GM19035 (cell line): Measurements from ENCODE around the gene LMNA.
"Not testable (repeated sequence)": the region's sequence is repeated elsewhere in the genome, so short reads cannot be mapped to it uniquely, and the experiment has no call there.

Experiments
- ATAC-seq: cut with Tn5 transposase; IDR thresholded peaks from one replicate; pipeline ENCODE4 v1.9.1; 2021; ENCODE audit not compliant: unreplicated experiment

Gene LMNA

GRCh38 chr1:156119503-156120209 lies 5.1 kb downstream of the LMNA start:
- ATAC-seq, result no peak

DNA sequence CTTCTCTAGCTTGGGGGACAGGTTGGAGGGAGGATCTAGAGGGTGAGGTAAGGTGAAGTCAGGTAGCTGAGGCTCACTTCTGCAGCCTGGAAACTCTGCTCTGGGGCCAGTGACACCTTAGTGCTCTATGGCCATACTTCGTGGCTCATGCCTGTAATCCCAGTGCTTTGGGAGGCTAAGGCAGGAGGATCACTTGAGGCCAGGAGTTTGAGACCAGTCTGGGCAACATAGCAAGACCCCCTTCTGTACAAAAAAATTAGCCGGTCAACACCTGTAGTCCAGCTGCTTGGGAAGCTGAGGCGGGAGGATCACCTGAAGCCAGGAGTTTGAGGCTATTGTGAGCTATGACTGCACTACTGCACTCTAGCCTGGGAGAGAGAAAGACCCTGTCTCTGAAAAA lies 5.8 kb downstream of the LMNA start:
- ATAC-seq, result no peak

GRCh38 chr1:156121005-156121404 lies 6.5 kb downstream of the LMNA start:
- ATAC-seq, result not testable (repeated sequence)

DNA sequence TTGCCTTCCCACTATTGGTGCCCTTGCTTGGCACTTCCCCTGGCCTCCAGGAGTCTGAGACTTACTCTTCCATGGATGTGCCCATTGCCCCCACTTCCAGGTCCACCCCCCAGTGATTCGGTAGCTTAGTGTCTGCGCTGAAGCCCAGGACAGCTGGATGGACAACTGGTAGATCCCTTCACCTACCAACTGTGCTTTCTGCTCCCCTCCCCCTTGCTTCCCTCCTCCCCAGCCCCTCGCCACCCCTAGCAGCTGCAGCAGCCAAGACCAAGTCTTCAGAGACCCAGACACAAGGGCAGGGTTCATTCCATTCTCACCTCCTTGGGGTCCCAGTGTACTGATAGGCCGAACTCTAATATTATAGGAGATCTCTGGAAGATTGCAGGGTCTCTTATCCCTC lies 6.9 kb downstream of the LMNA start:
- no peak for ATAC-seq

DNA sequence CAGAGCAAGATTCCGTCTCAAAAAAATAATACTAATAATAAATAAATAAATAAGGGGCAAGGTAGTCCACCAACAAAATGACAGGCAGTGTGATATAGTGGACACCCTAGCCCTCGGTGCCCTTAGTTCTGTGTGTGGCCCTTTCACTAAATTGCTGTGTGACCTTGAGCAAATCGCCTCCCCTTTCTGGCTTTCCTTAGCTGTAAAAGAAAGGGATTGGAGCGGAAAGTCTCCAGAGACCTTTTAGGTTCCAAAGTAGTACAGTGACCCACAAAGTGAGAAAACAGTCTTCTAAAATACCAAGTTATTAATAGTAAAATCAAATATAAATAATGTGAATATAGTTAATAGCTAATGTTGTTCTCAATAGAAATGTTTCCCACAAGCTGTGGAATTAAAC lies 7.6 kb downstream of the LMNA start:
- ATAC-seq, result no peak

GRCh38 chr1:156122519-156123355 lies 8.2 kb downstream of the LMNA start:
- no peak for ATAC-seq

DNA sequence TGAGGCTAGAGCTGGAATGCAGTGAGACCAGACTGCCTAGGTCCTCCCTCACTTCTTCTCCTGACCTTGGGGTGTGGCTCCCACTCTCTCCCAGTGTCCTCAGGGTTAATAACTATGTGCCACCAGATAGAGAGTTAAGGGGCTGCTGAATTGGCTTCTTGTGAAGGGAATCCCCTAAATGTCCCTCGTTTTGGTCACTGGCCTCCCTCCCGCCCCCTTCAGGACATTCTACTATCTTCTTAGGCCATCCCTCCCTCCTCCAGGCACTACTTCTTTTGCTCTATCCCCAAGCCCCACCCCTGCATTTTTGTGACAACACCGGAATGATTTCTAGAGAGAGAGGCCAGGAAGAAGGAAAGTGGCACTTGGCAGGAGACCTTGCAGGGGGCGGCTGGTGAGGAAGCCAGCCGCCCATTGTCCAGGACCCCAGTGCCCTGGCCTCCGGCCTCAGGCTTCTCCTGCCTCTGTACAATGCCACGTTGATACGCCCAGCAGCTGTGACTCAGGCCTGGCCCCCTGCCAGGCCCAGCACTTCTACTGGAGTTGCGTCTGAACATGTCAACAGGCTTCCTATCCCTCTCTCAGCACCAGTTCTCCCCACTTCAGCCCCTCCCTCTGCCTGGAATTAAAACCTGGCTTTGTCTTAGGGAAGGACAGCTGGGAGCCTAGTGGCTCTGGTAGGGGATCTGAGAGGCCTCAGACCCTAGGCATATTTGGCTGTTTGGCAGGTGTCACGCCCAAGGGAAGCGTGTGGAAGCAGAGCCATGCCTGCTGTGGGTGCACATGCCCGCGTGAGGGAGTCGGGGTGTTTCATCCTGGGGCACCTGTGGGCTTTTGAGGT lies 9.1 kb downstream of the LMNA start:
- ATAC-seq, result no peak

DNA sequence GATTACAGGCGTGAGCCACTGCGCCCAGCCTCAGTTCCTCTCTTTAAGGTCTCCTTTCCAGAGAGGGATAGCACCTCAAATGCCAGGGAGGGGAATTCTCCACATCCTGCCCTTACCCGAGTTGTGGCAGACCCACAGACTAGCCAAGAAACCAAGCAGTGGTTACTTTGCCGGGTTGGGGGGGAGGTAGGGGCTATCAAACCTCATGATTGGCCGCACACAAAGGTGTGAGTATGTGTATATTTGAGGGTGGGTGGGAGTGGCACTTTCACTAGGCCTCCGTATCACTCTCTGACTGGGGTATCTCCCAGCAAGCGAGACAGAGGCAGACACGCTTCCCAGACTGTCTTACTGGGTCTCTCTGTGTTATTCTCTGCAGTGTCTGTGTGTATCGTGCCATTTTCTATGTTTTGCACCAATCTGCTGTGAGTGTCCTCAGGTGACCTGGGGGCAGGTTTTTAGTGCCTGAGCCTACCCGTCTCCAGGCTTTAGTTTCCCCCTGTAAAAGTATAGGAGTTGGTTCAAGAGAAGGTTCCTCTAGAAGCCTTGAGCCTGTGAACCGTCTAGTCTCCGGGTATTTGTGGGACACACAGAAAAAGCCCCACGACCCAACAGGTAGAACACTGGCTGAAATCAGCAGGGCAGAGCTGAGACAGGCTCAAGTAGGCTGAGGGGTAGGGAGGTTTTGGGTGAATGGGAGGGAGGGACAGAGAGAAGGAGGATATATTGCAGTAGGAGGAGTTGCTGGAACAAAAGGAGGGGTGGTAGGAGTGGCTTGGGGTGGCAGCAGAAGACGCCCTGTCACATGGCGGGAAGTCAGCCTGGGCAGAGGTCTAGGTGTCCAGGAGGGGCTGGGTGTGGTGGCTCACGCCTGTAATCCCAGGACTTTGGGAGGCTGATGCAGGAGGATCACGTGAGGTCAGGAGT lies 10.3 kb downstream of the LMNA start:
- no peak for ATAC-seq

- not testable (repeated sequence) for ATAC-seq
These were observed 11.0 kb downstream of the LMNA start for GRCh38 chr1:156125544-156125943.

- no peak for ATAC-seq
These were observed 11.6 kb downstream of the LMNA start for GRCh38 chr1:156126043-156126629.

GRCh38 chr1:156126630-156127534 lies 12.4 kb downstream of the LMNA start:
- ATAC-seq, result peak; percentile 58

DNA sequence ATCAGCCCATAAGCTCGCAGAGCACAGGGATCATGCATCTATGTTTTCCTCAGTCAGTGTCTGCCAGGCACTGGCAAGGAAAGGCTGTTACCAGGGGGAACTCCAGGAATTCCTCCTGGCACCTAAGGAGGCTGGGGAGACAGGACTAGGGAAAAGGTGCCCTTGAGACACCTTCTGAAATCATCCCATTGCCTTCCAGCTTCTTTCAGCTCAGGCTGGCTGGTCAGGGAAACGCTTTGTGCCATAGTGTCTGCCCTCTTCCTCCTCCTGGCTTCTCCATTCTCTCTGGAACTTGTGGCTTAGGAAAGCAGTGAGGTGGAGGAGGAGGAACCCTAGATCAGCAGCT lies 13.8 kb downstream of the LMNA start:
- no peak for ATAC-seq

DNA sequence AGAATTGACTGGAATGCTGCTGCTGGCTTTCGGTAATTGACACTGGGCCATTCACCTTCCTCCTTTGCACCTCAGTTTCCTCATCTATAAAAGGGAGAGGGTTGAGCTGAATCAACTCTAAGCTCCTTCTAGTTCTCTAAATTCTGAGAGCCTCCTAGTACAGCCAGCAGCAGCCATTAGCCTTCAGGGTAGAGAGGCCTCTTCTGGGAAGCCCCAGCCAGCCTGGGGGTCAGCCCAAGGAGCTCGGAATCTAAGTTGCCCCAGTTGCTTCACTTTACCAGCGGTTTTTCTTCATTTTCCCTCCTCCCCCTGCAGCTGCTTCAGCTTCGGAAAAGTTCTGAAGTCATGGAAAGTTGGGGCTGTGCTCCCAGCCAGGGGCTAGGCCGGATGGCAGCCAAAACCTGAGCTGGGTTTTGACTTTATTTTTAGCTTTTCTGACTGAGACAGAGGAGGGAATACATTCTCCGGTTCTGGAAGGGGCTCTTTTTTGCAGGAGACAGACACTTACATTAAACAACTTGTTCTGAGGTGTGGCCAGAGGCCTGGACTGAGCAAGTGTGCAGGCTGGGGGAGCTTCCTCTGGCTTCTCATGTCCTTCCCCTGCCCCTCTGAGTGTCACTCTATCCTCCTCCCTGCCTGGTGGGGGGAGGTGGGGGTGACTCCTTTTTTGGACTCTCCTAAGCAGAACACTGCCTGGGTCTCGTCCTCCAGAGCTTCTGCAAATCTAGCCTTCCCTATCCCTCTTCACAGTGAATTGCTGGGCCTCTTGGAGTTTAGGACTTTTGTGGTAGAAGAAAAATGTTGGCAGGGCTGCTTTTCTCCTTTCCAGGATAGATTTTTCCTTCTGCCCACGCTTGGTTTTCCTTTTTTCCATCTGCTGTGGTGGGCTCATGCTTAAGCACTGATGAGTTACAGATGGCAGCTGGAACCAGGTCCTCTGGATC lies 14.4 kb downstream of the LMNA start:
- ATAC-seq, result no peak

GRCh38 chr1:156129687-156130577 lies 15.4 kb downstream of the LMNA start:
- ATAC-seq, result no peak

GRCh38 chr1:156130578-156130942 lies 16.0 kb downstream of the LMNA start:
- ATAC-seq, result no peak

DNA sequence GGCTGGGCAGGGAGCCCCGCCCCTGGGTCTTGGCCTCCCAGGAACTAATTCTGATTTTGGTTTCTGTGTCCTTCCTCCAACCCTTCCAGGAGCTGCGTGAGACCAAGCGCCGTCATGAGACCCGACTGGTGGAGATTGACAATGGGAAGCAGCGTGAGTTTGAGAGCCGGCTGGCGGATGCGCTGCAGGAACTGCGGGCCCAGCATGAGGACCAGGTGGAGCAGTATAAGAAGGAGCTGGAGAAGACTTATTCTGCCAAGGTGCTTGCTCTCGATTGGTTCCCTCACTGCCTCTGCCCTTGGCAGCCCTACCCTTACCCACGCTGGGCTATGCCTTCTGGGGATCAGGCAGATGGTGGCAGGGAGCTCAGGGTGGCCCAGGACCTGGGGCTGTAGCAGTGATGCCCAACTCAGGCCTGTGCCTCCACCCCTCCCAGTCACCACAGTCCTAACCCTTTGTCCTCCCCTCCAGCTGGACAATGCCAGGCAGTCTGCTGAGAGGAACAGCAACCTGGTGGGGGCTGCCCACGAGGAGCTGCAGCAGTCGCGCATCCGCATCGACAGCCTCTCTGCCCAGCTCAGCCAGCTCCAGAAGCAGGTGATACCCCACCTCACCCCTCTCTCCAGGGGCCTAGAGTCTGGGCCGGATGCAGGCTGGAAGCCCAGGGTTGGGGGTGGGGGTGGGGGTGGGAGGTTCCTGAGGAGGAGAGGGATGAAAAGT lies 20.4 kb downstream of the LMNA start:
- ATAC-seq, result no peak
